GM19395 (cell line): Measurements from ENCODE around the gene KDM1B.

ENCODE experiments used
- ATAC-seq: cut with Tn5 transposase; IDR thresholded peaks from one replicate; pipeline ENCODE4 v1.9.1; 2021; ENCODE audit warnings: mild to moderate bottlenecking, moderate library complexity; ENCODE audit not compliant: unreplicated experiment

KDM1B gene

GRCh38 chr6:18260448-18261106 lies 105.4 kb downstream of the KDM1B start:
- ATAC-seq: peak; percentile 50

- ATAC-seq: no peak
Observed at GRCh38 chr6:18261877-18262276, 106.7 kb downstream of the KDM1B start.

DNA sequence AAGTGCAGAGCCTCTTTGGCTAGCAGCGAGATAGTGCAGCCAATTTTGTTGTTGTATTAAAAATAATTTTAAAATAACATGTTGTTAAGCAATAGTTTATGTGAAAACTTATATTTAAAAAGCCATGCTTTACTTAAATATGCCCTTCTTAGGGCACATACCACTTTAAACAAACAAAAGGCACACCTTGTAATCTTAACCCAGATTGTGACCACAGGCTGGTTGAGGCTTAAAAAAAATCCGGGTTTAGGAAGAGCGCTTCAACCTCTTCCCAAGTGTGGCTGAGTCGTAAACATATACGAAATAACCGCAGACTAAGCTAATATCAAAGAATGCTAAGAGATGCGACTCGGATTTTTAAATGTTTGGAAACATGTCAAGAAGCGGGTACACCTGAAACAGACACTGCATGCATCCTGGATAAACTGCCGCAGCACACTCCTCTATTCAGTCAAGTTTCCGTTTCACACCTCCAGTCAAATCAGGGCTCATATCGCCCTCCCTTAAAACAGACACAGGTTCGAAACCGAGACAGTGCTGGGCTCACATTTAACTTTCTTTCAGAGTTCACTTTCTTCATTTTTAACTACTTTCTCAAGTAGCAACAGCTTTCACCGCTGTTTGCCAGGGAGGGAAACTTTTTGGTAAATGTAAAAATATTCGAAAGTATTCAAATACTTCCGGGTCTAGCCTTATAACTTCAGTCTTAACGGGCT lies 107.6 kb downstream of the KDM1B start:
- peak; percentile 65 for ATAC-seq

GRCh38 chr6:18263418-18264218 lies 108.4 kb downstream of the KDM1B start:
- ATAC-seq: peak; percentile 0

- ATAC-seq: peak; percentile 37
Observed at GRCh38 chr6:18264219-18264922, 109.1 kb downstream of the KDM1B start, which contains the start of gene DEK. DEK (minus strand) TSS chr6:18264530; CDS start chr6:18263987, 543 bp downstream.

GRCh38 chr6:18264923-18265377 lies 109.7 kb downstream of the KDM1B start:
- no peak for ATAC-seq

DNA sequence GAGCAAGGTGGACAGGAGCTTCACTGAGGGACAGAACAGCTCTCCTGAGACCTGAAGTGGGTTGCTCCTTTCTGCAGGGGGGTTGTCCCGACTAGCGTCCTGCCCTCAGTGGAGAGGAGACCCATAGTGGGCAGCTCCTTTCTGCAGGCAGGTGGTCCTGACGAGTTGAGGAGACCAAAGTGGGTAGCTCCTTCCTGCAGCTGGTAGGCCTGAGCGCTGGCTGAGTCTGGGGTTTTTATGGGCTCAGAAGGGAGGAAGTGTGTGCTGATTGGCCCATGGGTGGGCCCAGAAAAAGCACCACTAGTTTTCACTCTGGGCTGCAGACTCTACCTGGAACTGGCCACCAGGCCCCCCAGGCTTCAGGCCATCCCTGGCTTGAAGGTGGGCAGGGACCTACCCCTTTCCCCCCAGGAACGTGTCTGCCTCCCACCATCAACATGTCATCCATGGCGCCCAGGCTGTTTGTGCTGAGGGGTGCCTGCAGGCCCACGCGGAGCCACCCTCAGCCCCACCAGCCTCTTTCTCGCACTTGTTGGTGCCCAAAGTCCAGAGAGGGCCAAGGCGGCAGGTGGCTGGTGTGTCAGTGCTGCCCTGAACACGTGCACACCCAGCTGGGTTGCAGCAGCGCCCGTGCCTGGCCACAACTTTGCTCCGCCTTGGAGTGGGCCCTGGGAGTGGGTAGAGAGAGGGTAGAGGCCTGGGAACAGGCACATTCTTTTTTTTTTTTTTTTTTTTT lies 110.7 kb downstream of the KDM1B start:
- ATAC-seq: no peak

- no peak for ATAC-seq
Observed at GRCh38 chr6:18266523-18266912, 111.3 kb downstream of the KDM1B start.

DNA sequence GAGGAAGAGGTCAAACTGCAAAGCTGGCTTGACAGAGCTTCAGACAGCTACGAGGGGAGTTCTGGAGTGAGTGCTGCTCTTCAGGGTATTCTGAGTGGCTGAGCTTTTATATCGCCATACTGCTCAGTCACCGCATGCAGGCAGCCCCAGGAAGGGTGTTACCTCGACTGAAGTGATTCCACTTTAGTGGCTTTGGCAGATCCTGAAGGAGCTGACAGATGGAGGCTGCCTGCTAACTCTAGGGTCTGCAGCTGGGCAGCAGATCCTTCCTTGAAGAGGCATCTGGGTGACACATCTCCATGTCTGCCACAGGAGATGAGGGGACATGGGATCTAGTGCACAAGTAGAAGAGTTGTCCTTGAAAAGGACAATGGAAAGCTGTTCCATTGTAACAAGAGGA lies 112.8 kb downstream of the KDM1B start:
- no peak for ATAC-seq

- ATAC-seq: peak; percentile 40
Observed at GRCh38 chr6:18269253-18269652, 114.0 kb downstream of the KDM1B start.

GRCh38 chr6:18269717-18270116 lies 114.5 kb downstream of the KDM1B start:
- no peak for ATAC-seq

GRCh38 chr6:18270216-18270615 lies 115.0 kb downstream of the KDM1B start:
- no peak for ATAC-seq
